Measurements from ENCODE around the gene ZNF445.
"Not testable (repeated sequence)": the region's sequence is repeated elsewhere in the genome, so short reads cannot be mapped to it uniquely, and the experiment has no call there.

Gene ZNF445

DNA sequence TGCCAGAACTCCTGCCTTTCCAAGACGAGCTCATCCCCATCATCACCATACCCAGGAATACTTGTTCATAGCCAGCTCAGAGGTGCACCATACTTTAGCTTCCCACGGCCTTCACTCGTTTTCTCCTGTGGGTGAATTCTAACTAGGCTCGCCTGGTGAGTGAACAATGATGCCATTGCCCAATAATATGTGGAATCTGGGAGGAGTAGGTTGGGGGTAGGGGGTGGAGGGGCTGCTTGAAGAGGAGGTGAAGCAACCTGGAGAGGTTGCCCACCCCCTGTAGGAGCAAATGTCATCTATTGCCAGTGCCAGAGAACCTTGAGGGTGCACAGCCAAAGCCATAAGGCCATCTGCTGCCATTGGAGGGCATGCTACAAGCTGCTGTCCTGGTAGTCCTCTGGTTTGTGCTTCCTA is 592 bp upstream of the ZNF445 start:
- ChIA-PET POLR2A (interaction anchor here (0.6 kb wide), 1 partner anchor 34 kb away, joined by 3 read pairs; no protein-coding TSS in a partner anchor), CTCF (no interaction called here)
- TF ChIP-seq, protein P1, sequence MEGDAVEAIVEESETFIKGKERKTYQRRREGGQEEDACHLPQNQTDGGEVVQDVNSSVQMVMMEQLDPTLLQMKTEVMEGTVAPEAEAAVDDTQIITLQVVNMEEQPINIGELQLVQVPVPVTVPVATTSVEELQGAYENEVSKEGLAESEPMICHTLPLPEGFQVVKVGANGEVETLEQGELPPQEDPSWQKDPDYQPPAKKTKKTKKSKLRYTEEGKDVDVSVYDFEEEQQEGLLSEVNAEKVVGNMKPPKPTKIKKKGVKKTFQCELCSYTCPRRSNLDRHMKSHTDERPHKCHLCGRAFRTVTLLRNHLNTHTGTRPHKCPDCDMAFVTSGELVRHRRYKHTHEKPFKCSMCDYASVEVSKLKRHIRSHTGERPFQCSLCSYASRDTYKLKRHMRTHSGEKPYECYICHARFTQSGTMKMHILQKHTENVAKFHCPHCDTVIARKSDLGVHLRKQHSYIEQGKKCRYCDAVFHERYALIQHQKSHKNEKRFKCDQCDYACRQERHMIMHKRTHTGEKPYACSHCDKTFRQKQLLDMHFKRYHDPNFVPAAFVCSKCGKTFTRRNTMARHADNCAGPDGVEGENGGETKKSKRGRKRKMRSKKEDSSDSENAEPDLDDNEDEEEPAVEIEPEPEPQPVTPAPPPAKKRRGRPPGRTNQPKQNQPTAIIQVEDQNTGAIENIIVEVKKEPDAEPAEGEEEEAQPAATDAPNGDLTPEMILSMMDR (IDR thresholded peaks at IDR 0.05; ENCODE audit: control extremely low read depth, extremely low read depth, low read depth, missing control alignments), result no peak
- no peak for DNase-seq (ENCODE audit: extremely low spot score)

GRCh38 chr3:44476963-44477311 is 533 bp downstream of the ZNF445 start:
- TF ChIP-seq, protein P1 (IDR thresholded peaks at IDR 0.05; ENCODE audit: control extremely low read depth, extremely low read depth, low read depth, missing control alignments), result no peak
- ChIA-PET CTCF (interaction anchor here (0.7 kb wide), 1 partner anchor 33 kb away, joined by 3 read pairs; no protein-coding TSS in a partner anchor), POLR2A (no interaction called here)
- DNase-seq (ENCODE audit: extremely low spot score), result no peak

- TF ChIP-seq, protein P1 (IDR thresholded peaks at IDR 0.05; ENCODE audit: control extremely low read depth, extremely low read depth, low read depth, missing control alignments), result no peak
- ChIA-PET CTCF (no interaction called here), POLR2A (no interaction called here)
- DNase-seq (ENCODE audit: extremely low spot score), result no peak
Observed at GRCh38 chr3:44476181-44476611, 1.3 kb downstream of the ZNF445 start.

GRCh38 chr3:44474886-44475285 is 2.6 kb downstream of the ZNF445 start:
- POLR2A ChIA-PET, result interaction anchor here (1.0 kb wide), 1 partner anchor 35 kb away, joined by 3 read pairs; no protein-coding TSS in a partner anchor
- not testable (repeated sequence) for DNase-seq (ENCODE audit: extremely low spot score)
- CTCF ChIA-PET, result interaction anchor here (1.0 kb wide), 1 partner anchor 37 kb away, joined by 3 read pairs; no protein-coding TSS in a partner anchor

DNA sequence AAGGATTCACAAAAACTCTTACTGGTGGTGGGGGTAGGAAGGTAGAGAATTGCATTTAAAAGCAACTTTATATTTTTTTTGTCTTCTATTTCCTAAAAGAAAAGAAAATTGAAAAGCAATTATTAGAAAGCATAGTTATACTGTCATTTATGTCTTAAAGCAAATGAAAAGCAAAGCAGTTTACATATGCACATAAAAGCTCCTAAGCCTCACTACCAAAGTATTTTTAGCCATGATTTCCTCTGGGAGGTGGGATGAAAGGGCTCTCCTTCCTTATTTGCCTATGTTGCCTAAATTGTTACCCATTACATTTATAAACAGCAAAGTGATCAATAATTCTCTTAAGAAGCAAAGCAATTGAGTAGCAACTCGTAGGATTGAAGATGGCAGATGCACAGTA is 7.0 kb downstream of the ZNF445 start:
- no peak for DNase-seq (ENCODE audit: extremely low spot score)
- ChIA-PET POLR2A (no interaction called here), CTCF (interaction anchor here (1.7 kb wide), 1 partner anchor 11 kb away, joined by 6 read pairs; no protein-coding TSS in a partner anchor)
- TF ChIP-seq, protein P1 (IDR thresholded peaks at IDR 0.05; ENCODE audit: control extremely low read depth, extremely low read depth, low read depth, missing control alignments), result no peak

DNA sequence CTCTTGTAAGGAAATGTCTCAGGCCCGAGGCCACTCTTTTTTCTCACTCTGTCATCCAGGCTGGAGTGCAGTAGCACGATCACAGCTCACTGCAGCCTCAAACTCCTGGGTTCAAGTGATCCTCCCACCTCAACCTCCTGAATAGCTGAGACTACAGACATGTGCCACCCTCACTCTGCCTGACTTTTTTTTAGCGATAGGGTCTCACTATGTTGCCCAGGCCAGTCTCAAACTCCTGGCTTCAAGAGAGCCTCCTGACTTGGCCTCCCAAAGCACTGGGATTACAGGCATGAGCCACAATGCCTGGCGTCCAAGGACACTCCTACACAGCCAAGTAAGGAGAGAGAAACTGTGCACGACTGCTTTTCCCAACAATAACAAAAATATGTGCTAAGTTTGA is 7.6 kb downstream of the ZNF445 start:
- CTCF ChIA-PET, result no interaction called here
- no peak for DNase-seq (ENCODE audit: extremely low spot score)
- TF ChIP-seq, protein P1 (IDR thresholded peaks at IDR 0.05; ENCODE audit: control extremely low read depth, extremely low read depth, low read depth, missing control alignments), result no peak
- POLR2A ChIA-PET, result no interaction called here

GRCh38 chr3:44468572-44469520 is 8.6 kb downstream of the ZNF445 start:
- ChIA-PET POLR2A (no interaction called here), CTCF (interaction anchor here (1.7 kb wide), 1 partner anchor 15 kb away, joined by 3 read pairs; no protein-coding TSS in a partner anchor)
- DNase-seq (ENCODE audit: extremely low spot score), result no peak
- TF ChIP-seq, protein P1 (IDR thresholded peaks at IDR 0.05; ENCODE audit: control extremely low read depth, extremely low read depth, low read depth, missing control alignments), result no peak

DNA sequence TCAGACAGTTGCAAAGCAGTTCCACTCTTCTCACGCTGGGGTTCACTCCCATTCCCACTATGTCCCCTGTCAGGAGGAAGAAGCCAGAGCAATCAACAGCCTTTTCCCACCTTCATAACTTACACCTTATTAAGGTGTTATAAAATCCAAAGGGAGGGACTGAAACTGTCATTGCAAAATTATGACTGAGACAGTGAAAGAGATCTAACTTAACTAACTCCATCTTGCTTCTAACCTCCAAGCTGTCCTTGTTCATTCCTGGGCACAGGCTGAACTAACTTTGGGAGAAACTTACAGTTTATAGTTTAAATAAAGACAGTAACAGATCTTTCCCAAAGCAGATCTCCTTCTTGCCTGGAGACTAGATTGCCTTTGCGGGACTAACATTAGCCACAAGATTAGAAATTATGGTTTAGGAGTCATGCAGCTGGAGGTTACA is 9.4 kb downstream of the ZNF445 start:
- DNase-seq (ENCODE audit: extremely low spot score); POLR2A ChIA-PET: not testable (repeated sequence)

More for the DNA sequence above, 9.4 kb downstream of the ZNF445 start:
- CTCF ChIA-PET, result interaction anchor here (1.7 kb wide), 1 partner anchor 15 kb away, joined by 3 read pairs; no protein-coding TSS in a partner anchor
